ENCODE measurements around the gene KIAA1217.

Gene KIAA1217

GRCh38 chr10:24579906-24580305 is 371.0 kb downstream of the KIAA1217 start:
- no peak overlapping the region for H2AFZ ChIP-seq (ENCODE audit: low read depth, low read length, severe bottlenecking)
- no peaks in the 10 kb centered on the region for H3K9me2 ChIP-seq (replicated peaks; ENCODE audit: insufficient read depth, low read length)
- no peaks in the 10 kb centered on the region for H3K79me2 ChIP-seq (ENCODE audit: insufficient read depth, low read length)
- no peak overlapping the region for H3K27ac ChIP-seq (ENCODE audit: low read depth, low read length)
- H3K9ac ChIP-seq (ENCODE audit: low read length): no peak overlapping the region
- no peaks in the 10 kb centered on the region for H3K9me3 ChIP-seq (ENCODE audit: insufficient read depth, low read length)
- no peak overlapping the region for H3K4me3 ChIP-seq (ENCODE audit: insufficient read depth, low read length, poor library complexity, severe bottlenecking)
- no peaks in the 10 kb centered on the region for H3K27me3 ChIP-seq (ENCODE audit: low read length)
- no peaks in the 10 kb centered on the region for H4K20me1 ChIP-seq (ENCODE audit: low read depth, low read length)
- H3K36me3 ChIP-seq (ENCODE audit: low read length): no peaks in the 10 kb centered on the region
- no peaks in the 10 kb centered on the region for H3F3A ChIP-seq (ENCODE audit: insufficient read depth)
- TF ChIP-seq EZH2phosphoT487 (conservative IDR thresholded peaks at IDR 0.05; ENCODE audit: low read length): no peak
- TF ChIP-seq CTCF (IDR thresholded peaks at IDR 0.05; ENCODE audit: insufficient read depth, low read length, poor library complexity, severe bottlenecking): no peak
- H3K4me2 ChIP-seq (ENCODE audit: low read depth, low read length, poor library complexity, severe bottlenecking): no peak overlapping the region

- H3K9me3 ChIP-seq (ENCODE audit: insufficient read depth, low read length): no peaks in the 10 kb centered on the region
- H2AFZ ChIP-seq (ENCODE audit: low read depth, low read length, severe bottlenecking): no peak overlapping the region
- H3K27ac ChIP-seq (ENCODE audit: low read depth, low read length): no peak overlapping the region
- no peaks in the 10 kb centered on the region for H3F3A ChIP-seq (ENCODE audit: insufficient read depth)
- H3K9ac ChIP-seq (ENCODE audit: low read length): no peak overlapping the region
- H3K4me3 ChIP-seq (ENCODE audit: insufficient read depth, low read length, poor library complexity, severe bottlenecking): no peak overlapping the region
- H3K79me2 ChIP-seq (ENCODE audit: insufficient read depth, low read length): no peaks in the 10 kb centered on the region
- no peaks in the 10 kb centered on the region for H4K20me1 ChIP-seq (ENCODE audit: low read depth, low read length)
- no peak overlapping the region for H3K4me2 ChIP-seq (ENCODE audit: low read depth, low read length, poor library complexity, severe bottlenecking)
- no peaks in the 10 kb centered on the region for H3K36me3 ChIP-seq (ENCODE audit: low read length)
- no peaks in the 10 kb centered on the region for H3K9me2 ChIP-seq (replicated peaks; ENCODE audit: insufficient read depth, low read length)
- TF ChIP-seq EZH2phosphoT487 (conservative IDR thresholded peaks at IDR 0.05; ENCODE audit: low read length) (no peak), CTCF (IDR thresholded peaks at IDR 0.05; ENCODE audit: insufficient read depth, low read length, poor library complexity, severe bottlenecking) (no peak)
- no peaks in the 10 kb centered on the region for H3K27me3 ChIP-seq (ENCODE audit: low read length)
These were observed 380.3 kb downstream of the KIAA1217 start for GRCh38 chr10:24589265-24589664.

GRCh38 chr10:24590697-24591457 is 381.9 kb downstream of the KIAA1217 start:
- Histone ChIP-seq H3K9ac (ENCODE audit: low read length) (no peak overlapping the region), H3K79me2 (ENCODE audit: insufficient read depth, low read length) (no peaks in the 10 kb centered on the region), H3K36me3 (ENCODE audit: low read length) (no peaks in the 10 kb centered on the region), H2AFZ (ENCODE audit: low read depth, low read length, severe bottlenecking) (no peak overlapping the region), H4K20me1 (ENCODE audit: low read depth, low read length) (no peaks in the 10 kb centered on the region), H3K4me2 (ENCODE audit: low read depth, low read length, poor library complexity, severe bottlenecking) (no peak overlapping the region), H3F3A (ENCODE audit: insufficient read depth) (no peaks in the 10 kb centered on the region), H3K4me3 (ENCODE audit: insufficient read depth, low read length, poor library complexity, severe bottlenecking) (no peak overlapping the region), H3K9me3 (ENCODE audit: insufficient read depth, low read length) (no peaks in the 10 kb centered on the region), H3K27ac (ENCODE audit: low read depth, low read length) (no peak overlapping the region), H3K27me3 (ENCODE audit: low read length) (no peaks in the 10 kb centered on the region), H3K9me2 (replicated peaks; ENCODE audit: insufficient read depth, low read length) (no peaks in the 10 kb centered on the region)
- TF ChIP-seq CTCF (IDR thresholded peaks at IDR 0.05; ENCODE audit: insufficient read depth, low read length, poor library complexity, severe bottlenecking): no peak
- TF ChIP-seq EZH2phosphoT487 (conservative IDR thresholded peaks at IDR 0.05; ENCODE audit: low read length): no peak
